Hepatocyte (in vitro differentiated cells): Measurements from ENCODE around the gene PDCD4.

ENCODE experiments used
- EZH2 ChIP-seq: fragments of 200-600 bp; sonication (generic); IDR thresholded peaks from 2 replicates; pipeline ENCODE4 v1.6.1; 2016; ENCODE audit warnings: antibody characterized with exemption, mild to moderate bottlenecking, borderline replicate concordance
- TF ChIP-seq, protein P1 (sequence below): fragments of 200-600 bp; sonication (generic); IDR thresholded peaks from 2 replicates; pipeline ENCODE4 v1.5.1; 2016; ENCODE audit warnings: antibody characterized with exemption, mild to moderate bottlenecking; ENCODE audit not compliant: poor library complexity

- TF ChIP-seq, protein P1, sequence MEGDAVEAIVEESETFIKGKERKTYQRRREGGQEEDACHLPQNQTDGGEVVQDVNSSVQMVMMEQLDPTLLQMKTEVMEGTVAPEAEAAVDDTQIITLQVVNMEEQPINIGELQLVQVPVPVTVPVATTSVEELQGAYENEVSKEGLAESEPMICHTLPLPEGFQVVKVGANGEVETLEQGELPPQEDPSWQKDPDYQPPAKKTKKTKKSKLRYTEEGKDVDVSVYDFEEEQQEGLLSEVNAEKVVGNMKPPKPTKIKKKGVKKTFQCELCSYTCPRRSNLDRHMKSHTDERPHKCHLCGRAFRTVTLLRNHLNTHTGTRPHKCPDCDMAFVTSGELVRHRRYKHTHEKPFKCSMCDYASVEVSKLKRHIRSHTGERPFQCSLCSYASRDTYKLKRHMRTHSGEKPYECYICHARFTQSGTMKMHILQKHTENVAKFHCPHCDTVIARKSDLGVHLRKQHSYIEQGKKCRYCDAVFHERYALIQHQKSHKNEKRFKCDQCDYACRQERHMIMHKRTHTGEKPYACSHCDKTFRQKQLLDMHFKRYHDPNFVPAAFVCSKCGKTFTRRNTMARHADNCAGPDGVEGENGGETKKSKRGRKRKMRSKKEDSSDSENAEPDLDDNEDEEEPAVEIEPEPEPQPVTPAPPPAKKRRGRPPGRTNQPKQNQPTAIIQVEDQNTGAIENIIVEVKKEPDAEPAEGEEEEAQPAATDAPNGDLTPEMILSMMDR, result no peak
- no peak for TF ChIP-seq EZH2
Observed at GRCh38 chr10:110863956-110864355, 7.8 kb upstream of the PDCD4 start.
